Breast epithelium (tissue), 4 donors: ENCODE data around the gene MZT2A. TPM values are rescaled to one million over a fixed set of nuclear protein-coding genes. Genes with fewer than 3 reads are reported as not detected.
"Not testable (repeated sequence)": the region's sequence is repeated elsewhere in the genome, so short reads cannot be mapped to it uniquely, and the experiment has no call there.

Experiments
- DNase-seq, 2 donors: peaks; one replicate each; pipeline ENCODE4 v3.0.0-alpha.2; 2019; ENCODE audit warnings: low spot score in 2 of 2
- H3K27ac ChIP-seq, 2 donors: fragments of 200-600 bp; sonication (generic) in 1 of 2; one replicate each; pipeline ENCODE4 v1.5.1; 2016 to 2019; ENCODE audit warnings: mild to moderate bottlenecking in 1 of 2
- H3K27me3 ChIP-seq, 2 donors: fragments of 200-600 bp; sonication (generic) in 1 of 2; one replicate each; pipeline versions ENCODE4 v1.5.1 to v1.6.0; 2017 to 2019; ENCODE audit warnings: control low read depth in 1 of 2, mild to moderate bottlenecking in 1 of 2
- H3K36me3 ChIP-seq: fragments of 200-600 bp; one replicate; pipeline ENCODE4 v1.5.1; 2019
- H3K4me1 ChIP-seq, 2 donors: fragments of 200-600 bp; sonication (generic); one replicate each; pipeline ENCODE4 v1.5.1; 2016 to 2019; ENCODE audit warnings: control low read depth in 1 of 2
- H3K4me3 ChIP-seq, 3 donors: fragments of 200-600 bp; sonication (generic); 1 replicate in 2 of 3; 2 replicates in 1 of 3; pipeline ENCODE4 v1.5.1; 2016 to 2019; ENCODE audit warnings: mild to moderate bottlenecking in 3 of 3, moderate library complexity in 2 of 3
- H3K9me3 ChIP-seq, 2 donors: fragments of 200-600 bp; sonication (generic) in 1 of 2; one replicate each; pipeline ENCODE4 v1.5.1; 2016 to 2019; ENCODE audit warnings: control low read depth in 1 of 2
- POLR2A ChIP-seq: fragments of 450-650 bp; IDR thresholded peaks from one replicate; pipeline ENCODE4 v1.6.1; 2016; ENCODE audit warnings: antibody characterized with exemption, mild to moderate bottlenecking, moderate library complexity
- POLR2AphosphoS5 ChIP-seq, 3 donors: sonication (generic); formaldehyde crosslinking; IDR thresholded peaks; one replicate each; pipeline ENCODE4 v1.6.1; 2017; ENCODE audit warnings: antibody characterized with exemption in 3 of 3
- intact Hi-C: fragments of 100-400 bp; cut with DNase I; formaldehyde crosslinking; loops from one replicate; pipeline ENCODE4 v1.15.1; 2023; ENCODE audit warnings: low total_unique reads
- total RNA-seq, 3 donors: library from RNA; depleted of rRNA; stranded (reverse); fragments of >200 nt; gene quantifications; one replicate each; pipeline ENCODE4 v1.1.0, GENCODE V29; 2016
- TF ChIP-seq, protein P1 (sequence below), 3 donors: fragments of 450-650 bp; IDR thresholded peaks; one replicate each; pipeline ENCODE4 v1.5.1; 2016 to 2017; ENCODE audit warnings: antibody characterized with exemption in 3 of 3, mild to moderate bottlenecking in 3 of 3, moderate library complexity in 3 of 3

Gene MZT2A, protein sequence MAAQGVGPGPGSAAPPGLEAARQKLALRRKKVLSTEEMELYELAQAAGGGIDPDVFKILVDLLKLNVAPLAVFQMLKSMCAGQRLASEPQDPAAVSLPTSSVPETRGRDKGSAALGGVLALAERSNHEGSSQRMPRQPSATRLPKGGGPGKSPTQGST
- 10 to 100 TPM; 39.8 to 50.5 (median 50.2) TPM for total RNA-seq

DNA sequence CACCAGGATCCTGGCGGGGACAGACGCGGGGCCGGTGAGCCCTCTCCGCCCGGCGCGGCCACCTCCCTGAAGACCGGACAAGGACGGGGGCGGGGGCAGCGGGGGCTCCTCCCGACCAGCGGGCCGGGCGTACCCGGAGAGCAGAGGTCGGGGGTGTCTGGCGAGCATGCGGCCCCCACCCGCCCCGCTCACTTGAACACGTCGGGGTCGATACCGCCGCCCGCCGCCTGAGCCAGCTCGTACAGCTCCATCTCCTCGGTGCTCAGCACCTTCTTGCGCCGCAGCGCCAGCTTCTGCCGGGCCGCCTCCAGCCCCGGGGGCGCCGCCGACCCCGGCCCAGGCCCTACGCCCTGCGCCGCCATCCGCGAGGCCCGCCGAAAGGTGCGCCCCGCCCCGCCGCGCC is at the start of gene MZT2A:
MZT2A (minus strand) TSS at position 383 of the 403 bp plus-strand sequence; CDS start at position 362, 21 bp downstream.
- peak within 1 kb of the TSS; percentile 92 to 95 for H3K27ac ChIP-seq
- H3K4me1 ChIP-seq, H3K36me3 ChIP-seq, DNase-seq, H3K9me3 ChIP-seq, intact Hi-C loops, H3K27me3 ChIP-seq: not testable (repeated sequence)
- H3K4me3 ChIP-seq: peak within 1 kb of the TSS; percentile 68 to 84 (median 77)

DNA sequence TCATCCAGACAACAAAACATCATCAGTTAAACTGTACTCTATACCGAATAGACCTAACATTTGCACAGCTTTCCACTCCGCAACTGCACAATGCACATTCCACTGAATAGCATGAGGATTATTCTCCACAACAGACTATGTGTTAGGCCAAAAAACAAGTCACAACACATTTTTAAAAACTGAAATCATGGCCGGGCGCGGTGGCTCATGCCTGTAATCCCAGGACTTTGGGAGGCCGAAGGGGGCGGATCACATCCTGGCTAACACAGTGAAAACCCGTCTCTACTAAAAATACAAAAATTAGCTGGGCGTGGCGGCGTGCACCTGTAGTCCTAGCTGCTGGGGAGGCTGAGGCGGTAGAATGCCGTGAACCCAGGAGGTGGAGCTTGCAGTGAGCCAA is 46.7 kb upstream of the MZT2A start:
- H3K4me3 ChIP-seq, H3K27ac ChIP-seq, H3K27me3 ChIP-seq, H3K9me3 ChIP-seq, DNase-seq, intact Hi-C loops, H3K36me3 ChIP-seq, H3K4me1 ChIP-seq: not testable (repeated sequence)

DNA sequence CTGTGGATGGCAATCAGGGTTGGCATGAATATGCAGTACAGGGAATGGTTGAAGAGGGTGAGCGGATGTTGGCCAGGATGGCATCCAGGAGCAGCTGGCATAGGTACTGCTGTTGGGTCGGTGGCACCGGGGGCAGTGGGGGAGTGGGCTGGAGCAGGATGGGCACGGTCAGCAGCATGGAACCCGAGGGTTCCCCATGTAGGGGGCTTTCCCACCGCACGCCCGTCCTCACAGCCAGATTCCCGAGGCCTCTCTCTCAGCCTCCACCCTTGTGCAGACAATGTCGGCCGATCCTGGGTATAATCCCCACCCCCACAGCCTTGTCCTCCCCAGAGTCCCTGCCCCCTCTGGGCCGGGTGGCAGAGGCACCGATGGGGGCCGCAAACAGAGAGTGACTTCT is 44.6 kb upstream of the MZT2A start:
- H3K27me3 ChIP-seq, DNase-seq, H3K36me3 ChIP-seq, H3K9me3 ChIP-seq, H3K4me1 ChIP-seq, intact Hi-C loops, H3K4me3 ChIP-seq, H3K27ac ChIP-seq: not testable (repeated sequence)

DNA sequence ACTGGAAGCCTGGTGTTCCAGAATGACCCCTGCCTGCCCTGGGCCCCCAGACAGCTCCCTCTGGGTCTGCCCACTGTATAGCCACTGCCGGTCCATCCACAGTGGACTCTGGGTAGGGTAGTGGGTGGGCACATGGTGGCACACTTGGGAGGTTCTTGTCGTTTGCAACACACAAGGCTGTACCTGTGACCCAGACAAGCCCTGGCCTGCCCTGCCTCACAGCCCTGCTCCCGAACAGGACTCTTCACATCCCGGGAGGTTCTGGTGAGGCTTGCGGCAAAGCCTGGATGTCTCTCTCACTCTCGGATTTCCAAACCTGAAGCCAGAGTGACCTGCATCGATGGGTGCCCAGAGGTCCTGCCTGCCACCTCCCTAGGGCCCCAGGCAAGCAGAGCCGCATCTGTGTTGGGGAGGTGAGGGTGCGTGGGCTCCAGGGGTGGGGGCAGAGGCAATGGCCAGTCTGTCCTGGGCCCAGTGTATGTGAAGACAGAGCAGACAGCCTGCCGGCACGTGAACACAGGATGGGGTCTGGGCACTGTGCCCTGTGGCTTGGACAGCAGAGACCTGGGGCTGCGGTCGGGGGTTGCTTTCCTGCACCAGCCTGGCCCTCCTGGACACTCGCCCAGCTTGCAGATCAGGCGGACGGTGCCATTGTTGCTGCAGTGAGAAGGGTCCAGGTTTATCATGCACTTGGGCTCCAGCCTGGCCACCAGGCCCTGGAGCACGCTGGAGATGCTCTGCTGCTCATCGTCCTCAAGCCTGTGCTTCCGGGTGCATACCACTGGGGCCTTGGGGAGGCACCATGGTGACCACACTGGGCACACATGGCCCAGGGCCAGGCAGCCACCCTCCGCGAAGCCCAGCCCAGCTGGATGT is 44.0 kb upstream of the MZT2A start:
- H3K27ac ChIP-seq, H3K4me1 ChIP-seq, H3K27me3 ChIP-seq, H3K4me3 ChIP-seq, H3K9me3 ChIP-seq, intact Hi-C loops, H3K36me3 ChIP-seq, DNase-seq: not testable (repeated sequence)

DNA sequence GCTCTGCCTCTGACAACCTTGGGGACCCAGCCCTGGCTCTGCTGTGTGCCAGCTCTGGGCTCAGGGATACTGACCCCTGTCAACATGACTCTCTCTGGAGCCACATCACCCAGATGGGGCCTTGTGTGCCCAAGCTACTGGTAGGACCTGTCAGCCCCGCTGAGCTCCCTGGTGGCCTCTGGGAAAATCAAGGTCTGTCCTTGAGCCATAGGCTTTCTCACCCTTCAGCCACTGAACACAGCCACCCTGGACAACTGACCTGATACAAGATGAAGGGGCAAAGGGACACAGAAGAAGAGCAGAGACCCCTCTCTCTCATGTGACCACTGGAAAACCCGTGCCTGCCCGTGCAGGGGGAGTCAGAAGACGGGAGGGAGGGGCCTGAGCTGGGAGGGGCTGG is 43.3 kb upstream of the MZT2A start:
- no peak for TF ChIP-seq POLR2AphosphoS5 (IDR thresholded peaks at IDR 0.05)
- TF ChIP-seq, protein P1, sequence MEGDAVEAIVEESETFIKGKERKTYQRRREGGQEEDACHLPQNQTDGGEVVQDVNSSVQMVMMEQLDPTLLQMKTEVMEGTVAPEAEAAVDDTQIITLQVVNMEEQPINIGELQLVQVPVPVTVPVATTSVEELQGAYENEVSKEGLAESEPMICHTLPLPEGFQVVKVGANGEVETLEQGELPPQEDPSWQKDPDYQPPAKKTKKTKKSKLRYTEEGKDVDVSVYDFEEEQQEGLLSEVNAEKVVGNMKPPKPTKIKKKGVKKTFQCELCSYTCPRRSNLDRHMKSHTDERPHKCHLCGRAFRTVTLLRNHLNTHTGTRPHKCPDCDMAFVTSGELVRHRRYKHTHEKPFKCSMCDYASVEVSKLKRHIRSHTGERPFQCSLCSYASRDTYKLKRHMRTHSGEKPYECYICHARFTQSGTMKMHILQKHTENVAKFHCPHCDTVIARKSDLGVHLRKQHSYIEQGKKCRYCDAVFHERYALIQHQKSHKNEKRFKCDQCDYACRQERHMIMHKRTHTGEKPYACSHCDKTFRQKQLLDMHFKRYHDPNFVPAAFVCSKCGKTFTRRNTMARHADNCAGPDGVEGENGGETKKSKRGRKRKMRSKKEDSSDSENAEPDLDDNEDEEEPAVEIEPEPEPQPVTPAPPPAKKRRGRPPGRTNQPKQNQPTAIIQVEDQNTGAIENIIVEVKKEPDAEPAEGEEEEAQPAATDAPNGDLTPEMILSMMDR (IDR thresholded peaks at IDR 0.05): no peak
- TF ChIP-seq POLR2A: no peak
- no peaks in the 10 kb centered on the region for H3K9me3 ChIP-seq
- intact Hi-C loops: no loop called here
- H3K27ac ChIP-seq: no peak overlapping the region
- no peaks in the 10 kb centered on the region for H3K36me3 ChIP-seq
- no peak overlapping the region for H3K4me3 ChIP-seq
- no peaks in the 10 kb centered on the region for H3K4me1 ChIP-seq
- H3K27me3 ChIP-seq: no peaks in the 10 kb centered on the region
- DNase-seq: no peak

DNA sequence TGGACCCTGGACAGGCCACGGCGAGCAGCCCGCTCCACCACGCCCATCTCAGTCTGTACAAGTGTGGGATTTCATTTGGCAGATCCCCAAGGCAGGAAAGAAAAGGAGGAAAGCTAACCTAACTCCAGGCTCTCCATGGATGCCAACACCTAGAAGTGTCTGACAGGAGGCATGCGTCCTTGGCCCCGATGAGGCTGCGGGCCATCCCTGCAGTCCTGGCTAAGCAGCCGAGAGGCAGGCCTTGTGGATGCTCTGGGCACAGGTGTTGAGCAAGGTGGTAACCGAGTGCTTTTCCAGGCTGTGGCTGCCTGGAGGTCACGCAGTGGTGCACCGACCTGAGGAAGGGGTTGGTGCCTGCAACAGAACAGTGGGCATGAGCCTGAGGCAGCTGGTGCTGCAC is 42.8 kb upstream of the MZT2A start:
- DNase-seq, H3K4me1 ChIP-seq, H3K9me3 ChIP-seq, H3K27ac ChIP-seq, H3K36me3 ChIP-seq, H3K27me3 ChIP-seq, H3K4me3 ChIP-seq, intact Hi-C loops: not testable (repeated sequence)

DNA sequence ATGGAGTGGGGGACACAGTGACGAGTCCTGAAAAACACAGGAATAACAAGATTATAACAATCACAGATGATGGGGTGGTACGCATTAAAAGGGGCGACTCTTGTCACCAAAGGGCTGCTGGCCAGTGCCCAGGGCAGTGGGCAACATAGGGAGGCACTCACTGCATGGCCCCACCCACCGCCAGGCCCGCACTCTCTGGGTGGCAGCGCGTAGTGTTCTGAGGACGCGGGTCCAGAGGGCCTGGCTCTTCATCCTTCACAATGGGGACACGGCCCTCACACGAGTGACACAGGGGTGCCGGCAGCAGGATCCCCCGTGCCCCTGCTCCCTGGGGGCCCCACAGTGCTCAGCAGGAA is 42.1 kb upstream of the MZT2A start:
- peak overlapping the region in 1 of 2 donors; percentile 61 for H3K27ac ChIP-seq
- H3K36me3 ChIP-seq, H3K4me1 ChIP-seq, H3K4me3 ChIP-seq, DNase-seq, intact Hi-C loops, H3K27me3 ChIP-seq, H3K9me3 ChIP-seq: not testable (repeated sequence)

DNA sequence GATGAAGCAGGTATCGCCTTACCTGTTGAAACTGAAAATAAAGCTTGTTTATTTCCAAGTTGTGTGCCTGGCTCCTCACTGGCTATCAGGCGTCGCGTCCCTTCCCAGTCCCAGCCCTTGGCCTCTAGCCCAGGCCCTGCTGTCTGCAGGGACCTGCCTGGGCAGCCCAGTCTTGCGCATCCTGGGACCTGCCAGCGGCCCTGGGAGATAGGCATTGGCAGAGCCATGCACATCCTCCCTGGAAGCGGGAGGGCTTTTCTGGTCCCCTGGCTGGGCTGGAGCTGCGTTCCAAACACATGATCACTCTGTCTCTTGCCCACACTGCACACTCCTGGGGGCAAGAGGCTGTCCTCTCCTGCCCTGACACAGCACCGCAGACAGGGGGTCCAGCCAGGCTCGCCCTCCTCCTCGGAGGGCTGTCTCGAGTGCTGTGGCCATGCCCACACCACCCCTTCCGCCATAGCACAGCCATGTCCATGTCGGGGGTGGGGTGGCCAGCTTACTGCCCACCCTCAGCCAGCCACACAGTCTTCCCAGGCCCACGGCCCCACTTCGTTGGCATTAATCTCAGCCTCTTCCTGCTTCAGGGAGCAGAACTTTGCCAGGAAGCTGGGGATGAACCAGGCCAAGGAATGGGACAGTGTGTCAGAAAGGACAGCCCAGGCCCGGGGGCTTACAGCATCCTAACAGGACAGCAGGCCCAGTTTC is 41.6 kb upstream of the MZT2A start:
- H3K27me3 ChIP-seq, H3K36me3 ChIP-seq, H3K9me3 ChIP-seq, DNase-seq, intact Hi-C loops, H3K4me1 ChIP-seq: not testable (repeated sequence)
- Histone ChIP-seq H3K27ac (peak overlapping the region in 1 of 2 donors; percentile 61), H3K4me3 (peak overlapping the region in 1 of 3 donors; percentile 29)

DNA sequence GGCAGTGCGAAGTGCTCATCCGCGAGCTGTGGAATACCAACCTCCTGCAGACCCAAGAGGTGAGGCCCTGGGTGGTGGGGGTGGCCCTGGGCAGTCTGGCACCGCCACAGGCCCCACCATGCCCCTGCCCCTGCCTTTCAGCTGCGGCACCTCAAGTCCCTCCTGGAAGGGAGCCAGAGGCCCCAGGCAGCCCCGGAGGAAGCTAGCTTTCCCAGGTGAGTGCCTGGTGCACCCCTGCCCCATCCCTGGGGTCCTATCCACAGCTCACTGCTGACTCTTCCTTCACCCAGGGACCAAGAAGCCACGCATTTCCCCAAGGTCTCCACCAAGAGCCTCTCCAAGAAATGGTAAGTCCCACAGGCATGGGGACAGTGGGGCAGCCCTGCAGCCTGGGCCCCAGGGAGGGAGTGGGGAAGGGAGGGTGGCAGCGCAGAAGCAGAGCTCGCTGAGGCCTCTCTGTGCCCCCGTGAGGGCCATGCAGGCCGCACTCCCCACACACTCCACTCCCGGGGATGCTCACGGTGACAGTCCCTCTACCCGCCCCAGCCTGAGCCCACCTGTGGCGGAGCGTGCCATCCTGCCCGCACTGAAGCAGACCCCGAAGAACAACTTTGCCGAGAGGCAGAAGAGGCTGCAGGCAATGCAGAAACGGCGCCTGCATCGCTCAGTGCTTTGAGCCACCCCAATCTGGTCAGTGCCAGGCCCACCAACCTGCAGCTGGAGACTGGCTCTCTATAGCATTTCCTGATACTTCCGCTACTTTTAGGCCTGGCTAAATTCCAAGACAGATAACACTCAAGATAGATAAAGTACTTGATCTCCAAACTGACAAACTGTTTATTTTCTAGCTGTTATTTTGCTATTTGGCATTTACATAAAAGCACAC is 40.8 kb upstream of the MZT2A start:
- H3K9me3 ChIP-seq, intact Hi-C loops, H3K27me3 ChIP-seq, H3K27ac ChIP-seq, H3K4me1 ChIP-seq, DNase-seq, H3K36me3 ChIP-seq: not testable (repeated sequence)
- peak overlapping the region in 1 of 3 donors; percentile 29 for H3K4me3 ChIP-seq

DNA sequence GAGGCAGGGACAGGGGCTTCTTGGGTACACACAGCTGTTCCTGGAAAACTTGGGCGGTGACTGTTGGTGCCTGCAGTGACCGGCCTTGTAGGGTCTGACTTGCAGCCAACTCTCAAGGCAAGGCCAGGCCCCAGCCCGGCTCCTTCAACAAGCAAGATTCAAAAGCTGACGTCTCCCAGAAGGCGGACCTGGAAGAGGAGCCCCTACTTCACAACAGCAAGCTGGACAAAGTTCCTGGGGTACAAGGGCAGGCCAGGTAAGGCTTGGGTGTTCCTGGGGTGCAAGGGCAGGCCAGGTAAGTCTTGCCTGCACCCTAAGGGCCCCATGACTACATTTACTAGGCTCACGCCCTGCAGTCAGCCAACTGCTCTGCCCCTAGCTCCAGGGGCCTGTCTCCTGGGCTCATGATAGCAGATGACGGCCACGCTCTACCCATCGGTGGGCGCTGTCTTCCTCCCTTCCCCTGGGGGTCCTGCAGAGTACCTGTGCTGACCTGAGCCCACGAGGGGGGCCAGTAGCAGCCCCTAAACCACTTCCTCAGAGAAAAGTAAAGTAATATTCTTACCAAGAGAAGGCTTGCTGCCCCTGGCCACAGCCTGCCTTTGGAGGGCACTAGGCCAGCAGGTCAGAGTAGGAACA is 39.5 kb upstream of the MZT2A start:
- H3K4me1 ChIP-seq, H3K36me3 ChIP-seq, H3K4me3 ChIP-seq, intact Hi-C loops, DNase-seq, H3K27me3 ChIP-seq, H3K9me3 ChIP-seq, H3K27ac ChIP-seq: not testable (repeated sequence)
